HCEC 1CT (cell line): ENCODE measurements around the gene HNRNPL.
"Not testable (repeated sequence)": the region's sequence is repeated elsewhere in the genome, so short reads cannot be mapped to it uniquely, and the experiment has no call there.

Experiments used
- DNase-seq: peaks from one replicate; pipeline ENCODE4 v3.0.0-alpha.2; 2017

Gene HNRNPL

DNA sequence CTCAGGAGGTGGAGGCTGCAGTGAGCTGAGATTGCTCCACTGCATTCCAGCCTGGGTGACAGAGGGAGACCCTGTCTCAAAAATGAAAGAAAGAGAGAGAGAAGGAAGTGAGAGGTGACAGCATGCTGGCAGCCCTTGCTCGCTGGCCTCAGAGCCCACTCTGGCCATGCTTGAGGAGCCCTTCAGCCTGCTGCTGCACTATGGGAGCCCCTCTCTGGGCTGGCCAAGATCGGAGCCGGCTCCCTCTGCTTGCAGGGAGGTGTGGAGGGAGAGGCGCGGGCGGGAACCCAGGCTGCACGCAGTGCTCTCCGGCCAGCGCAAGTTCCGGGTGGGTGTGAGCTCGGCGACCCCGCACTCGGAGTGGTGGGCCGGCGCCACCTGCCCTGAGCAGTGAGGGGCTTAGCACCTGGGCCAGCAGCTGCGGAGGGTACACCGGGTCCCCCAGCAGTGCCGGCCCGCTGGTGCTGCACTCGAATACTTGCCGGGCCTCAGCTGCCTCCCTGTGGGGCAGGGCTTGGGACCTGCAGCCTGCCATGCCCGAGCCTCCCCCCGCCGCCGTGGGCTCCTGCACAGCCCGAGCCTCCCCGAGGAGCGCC is 28.5 kb downstream of the HNRNPL start:
- DNase-seq: not testable (repeated sequence)

DNA sequence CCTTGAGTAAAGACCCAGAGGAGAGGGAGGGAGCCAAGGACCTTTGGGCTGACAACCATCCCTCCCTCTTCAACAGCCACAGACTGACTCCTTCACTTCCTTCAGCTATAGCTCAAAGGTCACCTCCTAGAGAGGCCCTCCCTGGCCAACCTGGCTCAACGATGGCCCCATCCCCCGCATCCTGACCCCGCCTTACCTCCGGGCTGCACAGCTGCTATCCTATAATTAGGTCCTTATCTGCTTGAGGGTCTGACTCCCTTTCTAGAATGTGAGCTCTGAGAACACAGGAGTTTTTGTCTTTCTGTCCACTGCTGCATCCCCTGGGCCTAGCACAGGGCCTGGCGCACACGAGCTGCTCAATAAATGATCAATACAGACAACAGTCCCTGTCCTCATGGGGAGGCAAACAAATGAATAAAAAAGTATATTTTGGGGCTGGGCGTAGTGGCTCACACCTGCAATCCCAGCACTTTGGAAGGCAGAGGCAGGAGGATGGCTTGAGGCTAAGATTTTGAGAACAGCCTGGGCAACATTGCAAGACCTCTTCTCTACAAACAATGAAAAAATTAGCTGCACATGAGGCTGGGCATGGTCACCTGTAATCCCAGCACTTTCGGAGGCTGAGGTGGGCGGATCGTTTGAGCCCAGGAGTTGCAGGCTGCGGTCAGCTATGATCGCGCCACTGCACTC is 30.4 kb downstream of the HNRNPL start:
- DNase-seq: no peak

- DNase-seq: no peak
These were observed 32.7 kb downstream of the HNRNPL start for GRCh38 chr19:38817081-38817480.

DNA sequence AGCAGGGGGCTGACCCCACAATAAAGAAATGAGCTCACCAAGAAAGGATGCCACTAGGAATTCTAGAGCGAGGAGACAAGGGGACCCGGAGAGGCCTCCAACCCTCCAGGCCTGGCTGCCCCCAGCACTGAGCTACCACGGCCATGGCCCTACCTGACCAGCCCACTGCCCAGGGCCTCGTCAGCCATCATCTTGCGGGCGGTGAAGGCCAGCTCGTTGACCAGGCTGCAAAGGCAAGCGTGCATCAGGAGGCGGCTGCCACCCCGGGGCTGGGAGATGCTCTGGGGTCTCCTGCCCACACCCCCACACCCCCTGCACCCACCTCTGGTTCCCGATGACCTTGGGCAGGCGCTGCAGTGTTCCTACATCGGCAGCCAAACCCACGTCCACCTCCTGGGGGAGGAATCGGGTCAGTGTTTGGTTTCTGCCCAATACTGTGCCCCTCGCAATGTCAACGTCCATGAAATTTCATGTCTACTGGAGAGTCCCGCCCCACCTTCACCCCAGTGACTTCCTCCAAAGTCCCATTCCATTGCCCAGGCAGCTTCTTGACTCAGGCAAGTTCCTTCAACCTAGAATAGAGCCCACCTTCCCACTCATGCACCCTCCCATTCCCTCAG is 33.5 kb downstream of the HNRNPL start:
- DNase-seq: no peak

DNA sequence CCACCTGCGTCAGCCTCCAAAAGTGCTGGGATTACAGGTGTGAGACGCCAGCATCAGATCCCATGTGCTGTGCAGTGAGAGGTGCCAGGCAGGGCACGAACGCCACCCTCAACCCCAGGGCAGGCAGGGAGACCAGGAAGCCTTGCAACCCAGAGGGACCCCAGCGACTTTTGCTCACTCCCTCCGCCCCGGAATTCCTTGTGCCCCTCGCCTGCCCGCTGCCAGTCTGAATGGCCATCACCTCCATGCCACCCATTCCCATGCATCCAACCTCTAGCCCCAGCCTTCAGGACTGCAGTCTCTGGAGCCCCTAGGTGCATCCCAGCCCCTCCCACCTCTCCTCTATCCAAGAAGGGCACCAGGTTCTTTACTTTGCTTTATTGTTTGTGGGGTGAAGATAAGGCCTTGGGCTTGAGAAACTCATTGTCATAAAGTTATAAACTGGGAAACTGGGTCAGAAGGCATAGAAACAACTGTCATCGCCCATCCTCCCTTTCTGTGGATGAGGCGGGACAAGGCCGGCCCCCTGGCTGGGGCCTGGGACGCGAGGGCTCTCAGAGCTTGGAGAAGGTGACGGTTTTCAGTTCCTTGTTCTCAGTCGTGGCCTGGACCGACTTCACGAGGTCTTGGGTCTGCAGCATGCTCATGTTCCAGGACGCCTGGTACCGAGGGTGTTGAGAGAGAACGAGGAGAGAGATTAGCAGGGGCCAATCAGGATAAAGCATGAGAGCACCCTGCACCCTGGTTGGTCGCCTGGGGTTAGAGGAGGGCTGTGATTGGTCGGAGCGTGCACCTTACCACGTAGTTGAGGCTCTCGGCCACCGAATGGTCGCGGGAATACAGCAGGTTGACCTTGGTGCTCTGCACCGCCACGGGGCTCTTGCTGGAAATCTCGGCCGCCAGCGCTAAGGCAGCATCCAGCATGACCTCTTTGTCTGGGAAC is 34.5 kb downstream of the HNRNPL start:
- DNase-seq: no peak

GRCh38 chr19:38813932-38814331 is 35.9 kb downstream of the HNRNPL start:
- DNase-seq: not testable (repeated sequence)

DNA sequence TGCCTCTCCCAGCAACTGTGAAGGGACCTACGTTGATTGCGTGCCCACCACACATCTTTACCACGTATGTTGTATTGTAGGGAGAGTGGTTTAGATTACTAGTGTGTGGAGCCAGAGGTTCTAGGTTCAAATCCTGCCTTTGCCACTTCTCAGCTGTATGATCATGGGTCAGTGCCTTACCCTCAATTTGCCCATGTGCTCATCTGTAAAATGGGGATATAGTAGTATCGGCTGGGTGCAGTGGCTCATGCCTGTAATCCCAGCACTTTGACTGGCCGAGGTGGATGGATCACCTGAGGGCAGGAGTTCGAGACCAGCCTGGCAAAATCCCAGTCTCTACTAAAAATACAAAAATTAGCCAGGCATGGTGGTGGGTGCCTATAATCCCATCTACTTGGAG is 36.5 kb downstream of the HNRNPL start:
- DNase-seq: no peak

DNA sequence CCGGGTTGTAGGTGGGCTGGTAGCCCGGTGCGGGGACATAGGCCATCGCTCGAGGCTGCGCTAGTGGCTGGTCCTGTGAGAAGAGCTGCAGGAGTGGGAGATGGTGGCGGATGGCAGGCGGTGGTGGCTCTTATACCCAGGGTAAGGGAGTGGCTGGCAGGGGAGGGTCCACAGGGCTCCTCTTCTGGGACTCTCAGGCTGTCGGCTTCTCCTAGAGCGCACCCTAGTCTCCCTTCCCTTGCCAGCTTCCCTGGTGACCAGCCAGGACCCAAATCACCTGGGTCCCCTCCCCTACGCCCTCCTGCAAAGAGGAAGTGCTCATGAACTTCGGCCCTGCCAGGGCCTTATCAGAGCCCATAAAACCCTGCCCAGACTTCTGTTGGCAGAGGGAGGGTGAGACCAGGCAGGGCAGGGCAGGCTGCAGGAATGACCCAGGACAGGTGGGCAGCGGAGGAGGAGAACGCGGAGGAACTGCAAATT is 36.9 kb downstream of the HNRNPL start, which contains the start of gene LGALS4:
TSS of gene LGALS4 (minus strand) at position 105 of the 480 bp plus-strand sequence. CDS start at position 46, 59 bp downstream.
- no peak for DNase-seq

DNA sequence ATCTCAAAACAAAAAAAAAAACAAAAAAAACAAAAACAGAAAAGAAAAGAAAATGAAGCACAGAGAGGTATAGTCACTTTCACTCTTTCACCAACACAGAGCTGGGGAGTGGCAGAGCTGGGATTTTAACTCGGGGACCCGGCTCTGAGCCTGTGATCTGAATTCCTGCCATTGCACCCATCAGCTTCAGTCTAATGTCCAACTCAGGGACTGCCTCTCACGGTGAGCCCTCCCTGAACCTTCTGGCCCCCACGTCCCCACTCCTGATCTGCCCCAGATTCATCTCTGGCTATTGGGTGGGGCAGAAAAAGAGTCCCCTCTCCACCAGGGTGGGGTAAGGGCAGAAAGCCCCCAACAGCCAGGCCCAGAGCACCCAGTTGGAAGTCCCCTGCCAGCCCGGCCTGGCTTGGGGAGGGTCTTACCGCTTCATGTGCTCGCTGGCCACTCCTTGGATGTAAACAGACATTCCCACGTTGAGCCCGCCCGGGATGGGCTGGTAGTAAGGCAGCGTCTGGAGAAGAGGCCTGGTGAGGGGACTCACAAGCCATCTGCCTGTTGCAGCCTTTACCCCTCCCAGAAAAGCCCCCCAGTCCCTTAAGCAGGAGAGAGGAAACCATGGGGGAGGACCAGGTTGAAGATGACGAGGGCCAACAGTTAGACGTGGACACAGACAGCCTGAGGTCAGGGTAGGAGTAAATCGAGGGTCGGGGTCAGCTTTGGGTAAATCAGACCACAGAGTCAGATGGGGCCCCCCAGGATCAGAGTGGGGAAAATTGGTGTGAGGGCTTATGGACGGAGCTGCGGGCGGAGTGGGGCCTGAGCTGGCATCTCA is 37.6 kb downstream of the HNRNPL start:
- DNase-seq: no peak

DNA sequence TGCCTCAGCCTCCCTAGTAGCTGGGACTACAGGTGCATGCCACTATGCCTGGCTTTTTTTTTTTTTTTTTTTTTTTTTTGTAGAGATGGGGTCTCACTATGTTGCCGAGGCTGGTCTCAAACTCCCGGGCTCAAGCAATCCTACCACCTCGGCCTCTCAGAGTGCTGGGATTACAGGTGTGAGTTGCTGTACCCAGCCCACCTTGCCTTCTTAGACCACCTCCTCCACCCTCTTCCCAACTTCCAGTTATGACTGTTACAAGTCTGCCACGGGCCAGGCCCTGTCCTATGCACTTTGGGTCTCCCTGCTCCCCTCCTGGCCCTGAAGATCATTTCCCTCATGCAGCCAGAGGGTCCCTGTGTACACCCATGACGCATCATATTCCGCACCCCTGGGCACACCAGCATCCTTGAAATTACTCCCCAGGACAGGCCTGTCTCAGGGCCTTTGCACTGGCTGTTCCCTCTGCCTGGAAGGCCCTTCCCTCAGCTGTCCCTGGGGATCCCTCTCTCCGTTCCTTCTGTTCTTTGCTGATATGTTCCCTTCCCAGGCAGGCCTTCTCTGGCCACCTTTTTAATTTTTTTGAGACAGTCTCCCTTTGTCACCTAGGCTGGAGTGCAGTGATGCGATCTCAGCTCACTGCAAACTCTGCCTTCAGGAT is 40.1 kb downstream of the HNRNPL start:
- no peak for DNase-seq

GRCh38 chr19:38808741-38809140 is 41.0 kb downstream of the HNRNPL start:
- DNase-seq: no peak

DNA sequence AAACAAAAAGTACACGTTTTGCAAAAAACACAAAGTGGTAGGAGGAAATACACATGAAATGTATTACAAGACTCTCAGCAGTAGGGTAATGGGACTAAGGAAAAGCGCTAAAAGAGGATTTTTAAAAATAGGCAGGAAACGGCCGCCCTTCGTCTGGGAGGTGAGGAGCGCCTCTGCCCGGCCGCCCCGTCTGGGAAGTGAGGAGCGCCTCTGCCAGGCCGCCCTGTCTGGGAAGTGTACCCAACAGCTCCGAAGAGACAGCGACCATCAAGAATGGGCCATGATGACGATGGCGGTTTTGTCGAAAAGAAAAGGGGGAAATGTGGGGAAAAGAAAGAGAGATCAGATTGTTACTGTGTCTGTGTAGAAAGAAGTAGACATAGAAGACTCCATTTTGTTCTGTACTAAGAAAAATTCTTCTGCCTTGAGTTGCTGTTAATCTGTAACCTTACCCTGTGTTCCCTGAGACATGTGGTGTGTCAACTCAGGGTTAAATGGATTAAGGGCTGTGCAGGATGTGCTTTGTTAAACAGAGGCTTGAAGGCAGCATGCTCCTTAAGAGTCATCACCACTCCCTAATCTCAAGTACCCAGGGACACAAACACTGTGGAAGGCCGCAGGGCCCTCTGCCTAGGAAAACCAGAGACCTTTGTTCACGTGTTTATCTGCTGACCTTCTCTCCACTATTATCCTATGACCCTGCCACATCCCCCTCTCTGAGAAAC is 42.2 kb downstream of the HNRNPL start:
- peak; percentile 35 for DNase-seq

DNA sequence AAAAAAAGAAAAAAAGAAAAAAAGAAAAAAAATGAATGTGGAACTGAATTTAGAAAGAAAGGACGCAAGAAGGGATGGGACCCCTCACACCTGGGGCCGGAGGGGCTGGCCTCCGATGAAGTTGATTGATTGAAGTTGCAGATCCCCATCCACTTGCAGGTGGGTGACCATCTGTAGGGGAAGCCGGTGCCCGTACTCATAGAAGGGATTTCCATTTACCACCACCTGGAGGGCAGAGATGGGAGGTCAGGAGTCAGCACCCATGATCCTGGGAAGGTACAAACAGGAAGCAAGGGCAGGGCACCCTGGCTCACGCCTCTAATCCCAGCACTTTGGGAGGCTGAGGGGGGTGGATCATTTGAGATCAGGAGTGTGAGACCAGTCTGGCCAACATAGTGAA is 43.4 kb downstream of the HNRNPL start:
- no peak for DNase-seq

- peak; percentile 39 for DNase-seq
These were observed 44.6 kb downstream of the HNRNPL start for GRCh38 chr19:38805180-38805579.

DNA sequence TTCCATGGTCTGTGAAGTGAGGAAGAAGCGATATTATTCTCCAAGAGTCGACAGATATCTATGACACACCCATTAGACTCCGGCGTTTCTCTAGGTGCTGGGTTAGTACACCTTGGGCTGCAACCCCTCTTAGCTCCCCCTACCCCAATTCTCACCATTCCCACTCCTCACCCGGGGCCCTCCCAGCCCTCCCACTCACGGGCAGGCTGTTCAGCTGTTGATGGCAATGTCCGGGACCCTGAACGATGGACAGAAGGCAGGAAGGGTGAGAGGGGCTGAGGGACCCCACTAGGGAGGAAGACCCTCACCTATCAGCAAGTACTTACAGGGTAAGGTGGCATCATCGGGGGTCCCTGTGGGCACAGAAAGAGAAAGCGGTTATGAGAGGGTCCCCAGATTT is 46.2 kb downstream of the HNRNPL start:
- DNase-seq: no peak

DNA sequence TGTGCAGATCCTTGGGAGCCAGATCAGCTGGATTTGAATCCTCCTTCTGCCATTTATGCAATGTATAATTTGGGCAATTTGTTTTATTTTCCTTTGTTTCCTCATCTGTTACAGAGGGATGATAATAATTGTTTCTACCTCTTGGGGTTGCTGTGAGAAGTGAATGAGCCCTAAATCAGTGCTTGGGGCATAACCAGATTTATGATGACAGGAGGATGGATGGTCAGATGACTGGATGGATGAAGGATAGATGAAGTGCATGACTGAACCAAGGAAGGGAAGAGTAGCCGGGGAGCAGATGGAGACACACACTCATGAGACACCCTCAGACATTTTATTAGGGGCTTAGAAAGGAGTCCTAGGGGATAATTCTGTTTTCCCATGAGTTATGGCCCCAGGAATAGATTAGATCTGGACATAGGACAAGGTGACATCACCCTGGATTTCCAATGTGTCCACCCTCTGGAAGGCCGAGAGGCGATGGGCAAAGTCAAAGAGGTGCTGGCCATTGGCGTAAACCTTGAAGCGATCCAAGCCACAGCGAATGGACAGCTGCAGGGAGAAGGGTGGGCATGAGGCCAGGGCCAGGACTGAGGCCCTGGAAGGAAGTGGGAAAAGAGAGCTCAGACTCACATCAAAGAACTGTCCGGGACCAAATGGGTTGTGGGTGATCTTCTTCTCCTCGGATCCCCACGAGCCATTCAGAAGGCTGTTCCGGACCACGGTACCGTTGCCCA is 48.3 kb downstream of the HNRNPL start:
- DNase-seq: no peak

DNA sequence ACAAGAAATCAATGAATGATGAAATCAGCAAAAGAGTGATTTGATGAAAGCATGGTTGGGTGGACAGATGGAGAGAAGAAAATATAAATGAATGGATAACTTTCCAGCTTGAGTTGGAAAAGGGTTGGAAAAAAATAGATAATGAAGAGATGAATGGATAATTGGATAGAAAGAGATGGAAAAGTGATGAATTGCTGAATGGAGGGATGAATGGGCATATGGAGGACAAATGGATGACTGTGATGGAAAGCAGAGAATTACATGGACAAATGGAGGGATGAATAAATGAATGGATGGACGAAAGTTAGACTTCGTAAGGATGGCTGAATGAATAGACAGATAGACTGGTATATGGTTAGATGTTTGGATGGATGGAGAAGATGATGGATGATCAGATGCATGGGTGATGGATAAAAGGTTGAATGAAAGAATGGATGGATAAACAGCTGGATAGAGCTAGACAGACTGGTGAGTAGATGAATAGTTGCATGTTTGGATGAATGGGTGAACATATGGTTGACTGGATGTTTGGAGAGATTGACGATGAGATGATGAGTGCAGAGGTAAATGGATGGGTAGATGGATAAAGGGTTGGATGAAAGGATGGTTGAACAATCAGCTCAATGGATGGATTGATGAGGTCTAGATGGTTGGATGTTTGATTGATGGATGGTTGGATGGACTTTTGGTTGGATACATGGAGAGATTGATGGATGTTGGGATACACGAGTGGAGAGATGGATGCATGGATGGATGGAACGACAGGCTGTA is 49.0 kb downstream of the HNRNPL start:
- no peak for DNase-seq

DNA sequence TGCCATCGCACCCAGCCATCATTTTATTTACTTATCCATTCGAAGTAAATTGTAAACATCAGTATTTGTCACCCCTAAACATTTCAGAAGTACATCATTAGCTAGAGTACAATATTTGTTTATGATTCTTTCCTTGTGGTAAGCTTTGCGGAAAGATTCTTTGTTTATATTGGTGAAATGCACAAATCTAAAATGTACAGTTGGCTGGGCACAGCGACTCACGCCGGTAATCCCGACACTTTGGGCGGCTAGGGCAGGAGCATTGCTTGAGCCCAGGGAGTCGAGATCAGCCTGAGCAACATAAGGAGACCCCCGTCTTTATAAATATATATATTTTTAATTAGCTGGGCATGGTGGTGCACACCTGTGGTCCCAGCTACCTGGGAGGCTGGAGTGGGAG is 50.7 kb downstream of the HNRNPL start:
- DNase-seq: peak; percentile 8

GRCh38 chr19:38797781-38798180 is 52.0 kb downstream of the HNRNPL start:
- not testable (repeated sequence) for DNase-seq
